NCI-H146 treated with DMSO at 0.1 percent for 48 hours (cell line): ENCODE data around the gene IQCB1.
"Not testable (repeated sequence)": the region's sequence is repeated elsewhere in the genome, so short reads cannot be mapped to it uniquely, and the experiment has no call there.

Experiments used
- DNase-seq: peaks from one replicate; lab custom pipeline; 2025; ENCODE audit not compliant: unreplicated experiment; lab: John Stamatoyannopoulos, UW

The IQCB1 gene

GRCh38 chr3:121809249-121809648 is 25.6 kb downstream of the IQCB1 start:
- DNase-seq = no peak

GRCh38 chr3:121803771-121804320 is 31.0 kb downstream of the IQCB1 start:
- DNase-seq = no peak

GRCh38 chr3:121800906-121801305 is 34.0 kb downstream of the IQCB1 start:
- DNase-seq = no peak

GRCh38 chr3:121796970-121797369 is 37.9 kb downstream of the IQCB1 start:
- no peak for DNase-seq

GRCh38 chr3:121794264-121794983 is 40.4 kb downstream of the IQCB1 start:
- DNase-seq = no peak

- no peak for DNase-seq
These were observed 41.8 kb downstream of the IQCB1 start for GRCh38 chr3:121793078-121793477.

GRCh38 chr3:121786485-121786884 is 48.4 kb downstream of the IQCB1 start:
- no peak for DNase-seq

GRCh38 chr3:121782784-121783183 is 52.1 kb downstream of the IQCB1 start:
- not testable (repeated sequence) for DNase-seq

GRCh38 chr3:121781611-121782010 is 53.2 kb downstream of the IQCB1 start:
- DNase-seq = no peak

GRCh38 chr3:121775095-121775494 is 59.8 kb downstream of the IQCB1 start:
- not testable (repeated sequence) for DNase-seq

- DNase-seq = no peak
These were observed 65.6 kb downstream of the IQCB1 start for GRCh38 chr3:121769246-121769645.

GRCh38 chr3:121768452-121768851 is 66.4 kb downstream of the IQCB1 start:
- DNase-seq = no peak

GRCh38 chr3:121759541-121760202 is 75.2 kb downstream of the IQCB1 start:
- DNase-seq = no peak

- DNase-seq = no peak
These were observed 76.0 kb downstream of the IQCB1 start for GRCh38 chr3:121758727-121759450.

GRCh38 chr3:121757812-121758545 is 76.9 kb downstream of the IQCB1 start:
- no peak for DNase-seq

- no peak for DNase-seq
These were observed 77.6 kb downstream of the IQCB1 start for GRCh38 chr3:121757087-121757811.

GRCh38 chr3:121752772-121753171 is 82.1 kb downstream of the IQCB1 start:
- DNase-seq = no peak

GRCh38 chr3:121752261-121752660 is 82.6 kb downstream of the IQCB1 start:
- no peak for DNase-seq

GRCh38 chr3:121750087-121750415 is 84.8 kb downstream of the IQCB1 start:
- no peak for DNase-seq

- DNase-seq = peak; percentile 100
These were observed 85.4 kb downstream of the IQCB1 start, which contains the start of gene GOLGB1 for GRCh38 chr3:121749276-121750086. GOLGB1 (minus strand) TSS chr3:121749741; CDS start chr3:121730971, 18,770 bp downstream.
